Measurements from ENCODE around the gene SH3D19. TPM values are rescaled to one million over a fixed set of nuclear protein-coding genes. Genes with fewer than 3 reads are reported as not detected.

The SH3D19 gene
- total RNA-seq, 1 experiment from 2014 or later = 15.5 TPM

GRCh38 chr4:151319490-151319889, 5.9 kb downstream of the SH3D19 start:
- H3K4me1 Mint-ChIP-seq (ENCODE audit: low read depth, unreplicated experiment) = peaks cover 49% of the 10 kb centered on the region
- H3K27me3 Mint-ChIP-seq (ENCODE audit: unreplicated experiment) = no peaks in the 10 kb centered on the region
- DNase-seq = no peak
- no TSS peak for BruUV-seq (replicated peaks)
- H3K4me3 Mint-ChIP-seq (ENCODE audit: low read depth, unreplicated experiment) = no peak overlapping the region
- CTCF ChIA-PET = no interaction called here
- H3K36me3 Mint-ChIP-seq (ENCODE audit: insufficient read depth, unreplicated experiment) = peaks cover 7% of the 10 kb centered on the region
- no peak overlapping the region for H3K27ac Mint-ChIP-seq (ENCODE audit: unreplicated experiment)
- intact Hi-C loops (cut with micrococcal nuclease; ENCODE audit: unreplicated experiment) = no loop called here
- no peak for TF ChIP-seq CTCF (IDR thresholded peaks at IDR 0.05; ENCODE audit: unreplicated experiment)
- H3K9me3 Mint-ChIP-seq (ENCODE audit: low read depth, unreplicated experiment) = no peaks in the 10 kb centered on the region

DNA sequence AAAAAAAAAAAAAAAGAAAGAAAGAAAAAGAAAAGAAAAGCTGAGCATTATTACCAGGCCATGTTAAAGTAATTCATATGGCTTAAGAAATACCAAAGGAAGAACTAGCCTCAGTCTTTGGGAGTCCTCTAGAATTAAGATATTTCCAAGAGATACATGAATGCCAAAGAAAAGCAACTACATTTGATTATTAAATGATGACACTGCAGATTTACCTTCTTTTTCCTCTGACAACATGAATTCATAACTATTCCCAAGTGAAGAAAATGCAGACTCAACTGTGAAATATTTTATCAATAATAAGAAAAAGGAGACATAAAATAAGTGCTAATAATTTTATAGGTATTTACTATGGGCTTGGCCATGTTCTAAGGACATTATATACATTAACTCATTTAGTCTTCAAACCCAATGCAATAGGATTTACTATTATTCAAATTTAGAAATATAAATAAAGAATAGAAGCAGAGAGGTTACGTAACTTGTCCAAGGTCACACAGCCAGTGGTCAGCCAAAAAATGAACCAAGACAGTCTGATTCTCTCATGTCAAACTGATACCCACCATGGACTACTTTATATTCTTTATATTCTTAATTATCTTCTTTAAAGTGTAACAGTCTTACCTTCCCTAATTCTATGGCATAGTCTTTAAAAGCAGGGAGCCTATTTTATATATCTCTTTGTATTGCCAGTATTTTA, 6.9 kb downstream of the SH3D19 start:
- no peak for DNase-seq
- no peak overlapping the region for H3K27ac Mint-ChIP-seq (ENCODE audit: unreplicated experiment)
- no TSS peak for BruUV-seq (replicated peaks)
- CTCF ChIA-PET = no interaction called here
- no peak for TF ChIP-seq CTCF (IDR thresholded peaks at IDR 0.05; ENCODE audit: unreplicated experiment)
- H3K36me3 Mint-ChIP-seq (ENCODE audit: insufficient read depth, unreplicated experiment) = peaks cover 4% of the 10 kb centered on the region
- H3K4me1 Mint-ChIP-seq (ENCODE audit: low read depth, unreplicated experiment) = peaks cover 50% of the 10 kb centered on the region
- no peaks in the 10 kb centered on the region for H3K9me3 Mint-ChIP-seq (ENCODE audit: low read depth, unreplicated experiment)
- H3K4me3 Mint-ChIP-seq (ENCODE audit: low read depth, unreplicated experiment) = no peak overlapping the region
- intact Hi-C loops (cut with micrococcal nuclease; ENCODE audit: unreplicated experiment) = no loop called here
- H3K27me3 Mint-ChIP-seq (ENCODE audit: unreplicated experiment) = no peaks in the 10 kb centered on the region

DNA sequence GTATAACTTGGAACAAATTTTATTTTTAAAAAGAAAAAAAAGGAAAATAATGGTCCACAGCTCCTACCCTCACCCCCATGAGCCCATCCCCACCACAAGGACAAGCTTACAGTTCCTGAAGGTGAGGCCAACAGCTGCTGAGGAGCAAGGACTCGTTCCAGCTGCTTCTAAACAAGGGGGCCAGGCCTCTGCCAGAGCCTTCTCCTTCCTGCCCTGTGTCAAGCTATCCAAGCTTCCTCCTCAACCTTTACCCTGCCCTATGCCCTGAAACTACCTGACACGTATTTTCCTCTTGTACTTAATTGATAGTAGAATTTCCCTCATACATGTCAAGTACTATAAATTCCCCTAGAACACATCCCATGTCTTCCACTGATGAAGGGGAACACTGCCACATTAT, 8.8 kb downstream of the SH3D19 start:
- no TSS peak for BruUV-seq (replicated peaks)
- TF ChIP-seq CTCF (IDR thresholded peaks at IDR 0.05; ENCODE audit: unreplicated experiment) = no peak
- Mint-ChIP-seq H3K4me3 (ENCODE audit: low read depth, unreplicated experiment) (no peak overlapping the region), H3K27me3 (ENCODE audit: unreplicated experiment) (no peaks in the 10 kb centered on the region), H3K9me3 (ENCODE audit: low read depth, unreplicated experiment) (no peaks in the 10 kb centered on the region), H3K27ac (ENCODE audit: unreplicated experiment) (no peak overlapping the region), H3K4me1 (ENCODE audit: low read depth, unreplicated experiment) (peaks cover 43% of the 10 kb centered on the region), H3K36me3 (ENCODE audit: insufficient read depth, unreplicated experiment) (peaks cover 4% of the 10 kb centered on the region)
- CTCF ChIA-PET = no interaction called here
- intact Hi-C loops (cut with micrococcal nuclease; ENCODE audit: unreplicated experiment) = no loop called here
- no peak for DNase-seq

GRCh38 chr4:151315212-151315886, 10.1 kb downstream of the SH3D19 start:
- H3K4me3 Mint-ChIP-seq (ENCODE audit: low read depth, unreplicated experiment) = peak overlapping the region; percentile 19

More at GRCh38 chr4:151315212-151315886, 10.1 kb downstream of the SH3D19 start:
- CTCF ChIA-PET = no interaction called here
- peak overlapping the region; percentile 45 for H3K27ac Mint-ChIP-seq (ENCODE audit: unreplicated experiment)
- intact Hi-C loops (cut with micrococcal nuclease; ENCODE audit: unreplicated experiment) = no loop called here
- no peaks in the 10 kb centered on the region for H3K27me3 Mint-ChIP-seq (ENCODE audit: unreplicated experiment)
- H3K9me3 Mint-ChIP-seq (ENCODE audit: low read depth, unreplicated experiment) = no peaks in the 10 kb centered on the region
- peaks cover 4% of the 10 kb centered on the region for H3K36me3 Mint-ChIP-seq (ENCODE audit: insufficient read depth, unreplicated experiment)
- peaks cover 40% of the 10 kb centered on the region for H3K4me1 Mint-ChIP-seq (ENCODE audit: low read depth, unreplicated experiment)
- BruUV-seq (replicated peaks) = no TSS peak
- no peak for DNase-seq
- TF ChIP-seq CTCF (IDR thresholded peaks at IDR 0.05; ENCODE audit: unreplicated experiment) = no peak

All from Calu3 (cell line).